HG03139 (cell line): ENCODE results near the gene CMIP.

Experiments used
- ATAC-seq: cut with Tn5 transposase; IDR thresholded peaks from one replicate; pipeline ENCODE4 v1.9.1; 2021; ENCODE audit not compliant: unreplicated experiment

CMIP gene

GRCh38 chr16:81650281-81650680, 205.7 kb downstream of the CMIP start:
- no peak for ATAC-seq

DNA sequence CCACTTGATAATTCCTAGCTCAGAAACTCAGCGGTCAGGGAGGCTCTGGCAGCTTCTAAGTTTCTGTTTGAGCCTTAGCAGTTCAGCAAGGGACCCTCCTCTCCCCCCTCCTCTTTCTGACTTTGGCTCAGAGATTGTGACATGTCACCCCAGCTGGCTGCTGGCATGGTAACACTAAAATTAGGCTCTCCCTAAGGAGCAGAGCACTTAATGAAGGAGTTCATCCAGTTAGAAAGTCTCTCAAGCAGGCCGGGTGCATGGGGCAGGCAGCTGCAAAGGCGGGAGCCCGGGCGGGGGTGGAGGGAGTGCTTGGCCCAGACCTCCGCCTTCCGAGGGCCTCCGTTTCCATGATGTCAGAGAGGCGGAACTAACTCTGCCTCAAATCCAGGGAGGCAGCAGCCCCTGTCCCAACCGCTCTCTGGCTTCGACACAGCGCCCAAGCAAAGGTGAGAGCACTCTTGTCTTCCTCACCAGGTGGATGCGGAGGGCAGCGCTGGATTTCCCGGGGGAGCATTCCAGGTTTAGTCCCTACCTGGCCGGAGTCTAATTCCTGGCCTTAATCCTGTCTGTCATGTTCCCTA, 206.5 kb downstream of the CMIP start:
- no peak for ATAC-seq

GRCh38 chr16:81651758-81652718, 207.4 kb downstream of the CMIP start:
- ATAC-seq, result no peak

GRCh38 chr16:81652798-81653505, 208.3 kb downstream of the CMIP start:
- no peak for ATAC-seq

- ATAC-seq, result no peak
These were observed 209.7 kb downstream of the CMIP start for GRCh38 chr16:81654346-81654745.

DNA sequence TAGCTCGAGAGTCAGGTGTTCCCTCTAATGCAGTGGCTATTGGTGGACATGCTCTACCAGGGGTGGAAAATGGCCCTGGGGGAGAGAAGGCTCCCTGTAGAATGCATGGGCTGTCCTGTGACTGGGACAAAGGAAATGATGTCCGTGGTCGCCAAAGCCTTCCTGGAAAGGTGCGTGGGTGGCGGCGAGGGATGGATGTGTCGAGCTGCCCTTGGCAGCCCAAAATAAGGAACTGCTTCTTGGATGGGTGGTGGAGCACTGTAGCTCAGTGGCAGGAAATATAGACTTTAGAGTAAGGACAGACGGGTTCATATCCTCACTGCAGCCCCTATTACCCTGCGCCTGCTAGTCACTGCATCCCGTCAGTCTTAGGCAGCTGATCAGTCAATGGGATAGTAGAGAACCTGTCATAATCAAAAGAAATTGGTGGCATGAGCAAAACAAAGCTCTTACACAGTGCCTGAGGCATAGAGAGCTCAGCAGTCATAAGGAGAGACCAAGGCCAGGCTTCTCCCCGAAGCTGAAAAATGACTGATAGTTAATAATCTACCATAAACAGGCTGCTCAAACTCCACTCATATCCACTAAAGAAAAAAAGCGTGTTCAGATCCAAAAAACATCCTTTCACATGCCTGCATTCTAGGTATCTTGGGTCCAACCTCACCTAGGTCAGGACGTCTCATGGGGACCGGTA, 211.0 kb downstream of the CMIP start:
- no peak for ATAC-seq

DNA sequence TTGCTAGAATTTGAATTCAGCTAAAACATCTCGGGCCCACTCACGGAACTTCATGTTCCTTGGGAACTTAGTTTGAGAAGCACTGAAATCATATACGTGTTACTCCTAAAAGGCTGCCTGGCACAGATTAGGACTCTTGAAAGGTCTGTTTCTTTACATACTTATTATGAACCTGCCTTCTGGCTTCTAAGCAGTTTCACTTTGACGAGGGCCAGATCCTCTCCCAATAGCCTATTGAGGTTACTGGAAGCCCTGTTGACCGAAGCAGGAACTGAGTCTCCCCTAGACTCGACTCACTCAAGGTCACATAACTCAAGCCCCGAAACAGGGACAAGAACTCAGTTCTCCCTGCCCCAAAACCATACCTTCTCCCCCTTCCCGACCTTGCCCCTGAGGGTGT, 212.6 kb downstream of the CMIP start:
- no peak for ATAC-seq

- no peak for ATAC-seq
These were observed 213.2 kb downstream of the CMIP start for GRCh38 chr16:81657781-81658180.

DNA sequence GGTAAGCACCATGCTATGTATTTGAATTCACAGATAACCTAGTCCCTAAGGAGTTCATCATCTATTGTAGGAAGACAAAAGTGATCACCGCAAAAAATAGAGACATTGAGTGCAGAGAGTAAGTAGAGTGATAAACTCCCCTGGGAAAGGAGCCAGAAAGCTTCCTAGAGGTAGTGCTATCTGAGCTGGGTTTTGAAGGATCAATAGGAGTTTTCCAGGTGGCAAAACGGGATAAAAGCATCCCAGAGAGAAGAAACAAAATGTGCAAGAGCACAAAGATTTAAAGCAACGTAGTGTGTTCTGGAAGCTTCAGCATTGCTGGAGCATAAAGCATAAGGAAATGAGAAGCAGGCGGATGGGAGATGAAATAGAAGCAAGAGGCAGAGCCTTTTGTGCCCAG, 213.8 kb downstream of the CMIP start:
- ATAC-seq, result no peak

DNA sequence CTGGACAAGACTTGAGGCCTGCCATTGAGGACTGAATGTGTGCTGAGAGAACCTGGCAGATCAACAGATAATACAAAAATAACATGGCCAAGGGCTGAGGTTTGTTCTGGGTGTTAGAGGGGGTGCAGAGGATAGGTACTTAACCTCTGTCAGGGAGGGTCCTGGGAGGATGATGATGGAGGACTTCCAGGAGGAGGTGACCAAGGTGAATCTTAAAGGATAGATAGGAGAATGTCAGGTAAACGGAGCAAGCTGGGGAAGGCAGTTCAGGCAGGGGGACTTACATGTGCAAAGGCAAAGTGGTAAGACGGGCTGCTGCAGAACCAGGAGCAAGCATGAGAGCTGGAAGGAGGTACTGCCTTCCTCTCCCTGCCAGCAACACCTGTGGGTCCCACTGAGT, 214.6 kb downstream of the CMIP start:
- no peak for ATAC-seq

GRCh38 chr16:81661082-81661481, 216.5 kb downstream of the CMIP start:
- no peak for ATAC-seq

DNA sequence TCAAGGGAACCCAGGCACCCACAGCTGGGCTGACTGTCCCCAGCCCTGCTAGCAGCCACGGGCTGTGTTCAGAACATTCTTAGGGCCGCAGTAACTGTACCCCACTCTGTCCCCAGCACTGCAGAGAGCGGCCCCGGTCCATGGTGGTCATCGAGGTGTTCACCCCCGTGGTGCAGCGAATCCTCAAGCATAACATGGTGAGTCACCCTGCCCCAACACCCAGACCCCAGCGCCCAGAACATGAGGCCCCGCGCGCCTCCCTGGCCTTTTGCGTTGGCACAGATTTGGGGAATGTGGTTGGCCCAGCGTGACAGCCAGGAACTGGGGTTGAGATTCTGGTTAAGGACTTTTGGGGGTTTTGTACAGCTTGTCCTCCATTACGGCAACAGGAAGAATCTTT, 219.5 kb downstream of the CMIP start:
- no peak for ATAC-seq

- no peak for ATAC-seq
These were observed 221.0 kb downstream of the CMIP start for GRCh38 chr16:81665588-81665987.

- no peak for ATAC-seq
These were observed 221.5 kb downstream of the CMIP start for GRCh38 chr16:81666113-81666512.

DNA sequence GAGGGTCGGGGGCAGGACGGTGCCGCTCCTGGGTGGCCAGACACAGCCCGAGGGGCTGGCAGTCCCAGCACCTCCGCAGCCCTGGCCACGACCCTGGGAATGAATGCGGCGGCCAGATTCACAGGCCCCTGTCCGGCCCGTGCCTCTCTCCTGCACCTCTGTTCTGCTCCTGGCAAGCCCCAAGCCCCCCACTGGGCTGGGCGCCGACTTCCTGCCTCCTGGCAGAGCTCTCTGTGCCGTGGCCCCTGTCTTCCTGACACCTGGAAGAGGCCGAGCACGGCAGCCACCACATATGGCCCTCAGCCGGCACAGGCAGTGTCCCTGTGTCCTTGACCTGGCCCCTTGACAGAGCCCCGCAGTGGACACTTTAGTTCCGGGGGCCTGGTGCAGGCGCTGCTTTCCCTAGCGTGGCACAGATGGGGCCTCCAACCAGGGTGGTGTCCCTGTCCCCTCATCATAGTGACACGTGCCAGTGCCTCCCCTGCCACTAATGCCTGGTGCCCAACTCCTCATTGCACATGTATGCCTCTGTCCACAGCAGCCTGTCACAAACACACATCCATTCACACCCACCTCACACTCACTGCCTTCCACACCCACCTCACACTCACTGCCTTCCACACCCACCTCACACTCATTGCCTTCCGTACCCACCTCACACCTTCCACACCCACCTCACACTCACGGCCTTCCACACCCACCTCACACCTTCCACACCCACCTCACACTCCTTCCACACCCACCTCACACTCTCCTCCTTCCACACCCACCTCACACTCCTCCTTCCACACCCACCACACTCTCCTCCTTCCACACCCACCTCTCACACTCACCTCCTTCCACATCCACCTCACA, 223.9 kb downstream of the CMIP start:
- no peak for ATAC-seq

- ATAC-seq, result no peak
These were observed 225.1 kb downstream of the CMIP start for GRCh38 chr16:81669473-81670350.

GRCh38 chr16:81671738-81672597, 227.4 kb downstream of the CMIP start:
- ATAC-seq, result no peak

GRCh38 chr16:81673432-81673831, 228.8 kb downstream of the CMIP start:
- no peak for ATAC-seq
